Fibroblast of lung (primary cell): Measurements from ENCODE around the gene DNAH1. TPM values are rescaled to one million over a fixed set of nuclear protein-coding genes. Genes with fewer than 3 reads are reported as not detected.

Experiments
- DNase-seq, 2 donors: peaks; one replicate each; pipeline versions ENCODE4 v3.0.0 to v3.0.0-alpha.2; 2010; ENCODE audit warnings: low read depth in 2 of 2
- H2AFZ ChIP-seq: 2 replicates; pipeline ENCODE4 v1.5.1; 2012; ENCODE audit warnings: low read length, control low read depth, inconsistent platforms
- H3K27ac ChIP-seq: 2 replicates; pipeline ENCODE4 v1.5.1; 2011; ENCODE audit warnings: low read length, control low read depth; ENCODE audit not compliant: insufficient read depth
- H3K27me3 ChIP-seq: 2 replicates; pipeline ENCODE4 v1.5.1; 2011; ENCODE audit warnings: mild to moderate bottlenecking, low read length; ENCODE audit not compliant: control insufficient read depth, insufficient read depth
- H3K36me3 ChIP-seq: 2 replicates; pipeline ENCODE4 v1.5.1; 2011; ENCODE audit warnings: low read length; ENCODE audit not compliant: control insufficient read depth, insufficient read depth
- H3K4me1 ChIP-seq: 2 replicates; pipeline ENCODE4 v1.5.1; 2011; ENCODE audit warnings: low read length; ENCODE audit not compliant: control insufficient read depth, insufficient read depth; ENCODE audit errors: extremely low read depth
- H3K4me2 ChIP-seq: 2 replicates; pipeline ENCODE4 v1.5.1; 2011; ENCODE audit warnings: low read length, control low read depth; ENCODE audit not compliant: insufficient read depth; ENCODE audit errors: extremely low read depth
- H3K4me3 ChIP-seq, 4 experiments: fragments of 200-600 bp in 1 of 4; sonication (generic) in 1 of 4; replicated peaks in 1 of 4; 2 replicates each; pipeline ENCODE4 v1.5.1; 2011 to 2016; ENCODE audit warnings: low read length in 4 of 4, low read depth in 3 of 4, mild to moderate bottlenecking in 3 of 4, control low read depth in 2 of 4, inconsistent platforms in 1 of 4, mixed read lengths in 1 of 4; ENCODE audit not compliant: insufficient read depth in 1 of 4; ENCODE audit errors: control extremely low read depth in 1 of 4
- H3K79me2 ChIP-seq: 2 replicates; pipeline ENCODE4 v1.5.1; 2012; ENCODE audit warnings: mild to moderate bottlenecking, low read length, inconsistent platforms; ENCODE audit not compliant: control insufficient read depth, insufficient read depth
- H3K9ac ChIP-seq: 2 replicates; pipeline ENCODE4 v1.5.1; 2011; ENCODE audit warnings: mild to moderate bottlenecking, low read length, control low read depth; ENCODE audit not compliant: insufficient read depth
- H3K9me3 ChIP-seq: 2 replicates; pipeline ENCODE4 v1.5.1; 2012; ENCODE audit warnings: low read depth, low read length; ENCODE audit not compliant: control insufficient read depth, insufficient read depth
- H4K20me1 ChIP-seq: 2 replicates; pipeline ENCODE4 v1.5.1; 2011; ENCODE audit warnings: low read length; ENCODE audit not compliant: control insufficient read depth, insufficient read depth; ENCODE audit errors: extremely low read depth
- CTCF ChIP-seq, 2 donors: IDR thresholded peaks in 1 of 2; conservative IDR thresholded peaks in 1 of 2; 1 replicate in 1 of 2; 2 replicates in 1 of 2; pipeline ENCODE4 v1.5.1; 2011 to 2012; ENCODE audit warnings: low read length in 2 of 2, control low read depth in 1 of 2, inconsistent platforms in 1 of 2, low read depth in 1 of 2, mild to moderate bottlenecking in 1 of 2
- EZH2 ChIP-seq: IDR thresholded peaks from 2 replicates; pipeline ENCODE4 v1.5.1; 2012; ENCODE audit warnings: low read length, control low read depth, mild to moderate bottlenecking; ENCODE audit errors: missing control alignments
- polyA plus RNA-seq, 2 donors: library from polyadenylated mRNA; depleted of rRNA in 1 of 2; stranded (reverse) in 1 of 2; unstranded in 1 of 2; fragments of >200 nt; gene quantifications; 2 replicates each; pipeline ENCODE4 v1.2.1, GENCODE V29; 2011 to 2012; ENCODE audit warnings: missing spikeins in 1 of 2
- total RNA-seq: library from RNA; depleted of rRNA; stranded (reverse); fragments of >200 nt; gene quantifications from 2 replicates; pipeline ENCODE4 v1.2.1, GENCODE V29; 2014

The DNAH1 gene
- total and polyA plus RNA-seq, 2 donors (not counting 1 experiment from before 2014, with no cell fraction given), result 1.9 to 3.0 TPM

- H2AFZ ChIP-seq, result no peak overlapping the region
- H3K4me1 ChIP-seq, result peaks cover 7% of the 10 kb centered on the region
- DNase-seq, result no peak
- no peaks in the 10 kb centered on the region for H3K79me2 ChIP-seq
- no peaks in the 10 kb centered on the region for H3K27me3 ChIP-seq
- H3K36me3 ChIP-seq, result no peaks in the 10 kb centered on the region
- H3K4me2 ChIP-seq, result no peak overlapping the region
- TF ChIP-seq CTCF (conservative IDR thresholded peaks at IDR 0.05 in 1 of 2, IDR thresholded peaks at IDR 0.05 in 1 of 2; ENCODE audit: low read depth in 1 of 2, low read length in 2 of 2) (no peak), EZH2 (no peak)
- no peaks in the 10 kb centered on the region for H4K20me1 ChIP-seq
- H3K4me3 ChIP-seq, result no peak overlapping the region
- no peaks in the 10 kb centered on the region for H3K9me3 ChIP-seq
- H3K9ac ChIP-seq, result no peak overlapping the region
- H3K27ac ChIP-seq, result no peak overlapping the region
These were observed 2.8 kb upstream of the DNAH1 start for GRCh38 chr3:52313188-52313773.

- no peaks in the 10 kb centered on the region for H3K36me3 ChIP-seq
- H3K4me3 ChIP-seq, result no peak overlapping the region
- no peaks in the 10 kb centered on the region for H3K79me2 ChIP-seq
- no peaks in the 10 kb centered on the region for H4K20me1 ChIP-seq
- DNase-seq, result peak; percentile 22 to 38
- no peaks in the 10 kb centered on the region for H3K9me3 ChIP-seq
- peaks cover 7% of the 10 kb centered on the region for H3K4me1 ChIP-seq
- H2AFZ ChIP-seq, result no peak overlapping the region
- no peak overlapping the region for H3K4me2 ChIP-seq
- no peak for TF ChIP-seq CTCF (conservative IDR thresholded peaks at IDR 0.05 in 1 of 2, IDR thresholded peaks at IDR 0.05 in 1 of 2; ENCODE audit: low read depth in 1 of 2, low read length in 2 of 2)
- TF ChIP-seq EZH2, result no peak
- H3K9ac ChIP-seq, result no peak overlapping the region
- H3K27me3 ChIP-seq, result no peaks in the 10 kb centered on the region
- H3K27ac ChIP-seq, result no peak overlapping the region
These were observed 2.3 kb upstream of the DNAH1 start for GRCh38 chr3:52313774-52314188.

- Histone ChIP-seq H3K79me2 (no peaks in the 10 kb centered on the region), H3K27me3 (no peaks in the 10 kb centered on the region), H2AFZ (no peak overlapping the region), H3K9me3 (no peaks in the 10 kb centered on the region), H3K9ac (no peak overlapping the region), H3K4me2 (no peak overlapping the region), H4K20me1 (no peaks in the 10 kb centered on the region), H3K27ac (no peak overlapping the region), H3K36me3 (no peaks in the 10 kb centered on the region), H3K4me3 (no peak overlapping the region), H3K4me1 (peaks cover 7% of the 10 kb centered on the region)
- peak in 1 of 2 donors; percentile 31 for DNase-seq
- TF ChIP-seq EZH2, result no peak
- no peak for TF ChIP-seq CTCF (conservative IDR thresholded peaks at IDR 0.05 in 1 of 2, IDR thresholded peaks at IDR 0.05 in 1 of 2; ENCODE audit: low read depth in 1 of 2, low read length in 2 of 2)
These were observed 1.6 kb upstream of the DNAH1 start for GRCh38 chr3:52314489-52314888.
